Skin epidermis (tissue), 12 donors: ENCODE measurements around the gene RPS6KA4.
"Not testable (repeated sequence)": the region's sequence is repeated elsewhere in the genome, so short reads cannot be mapped to it uniquely, and the experiment has no call there.

ENCODE experiments used
- H3K27ac ChIP-seq, 21 experiments: fragments of 200-600 bp; sonication (generic) in 11 of 21; one replicate each; pipeline ENCODE4 v1.5.0; 2020; ENCODE audit warnings: mild to moderate bottlenecking in 3 of 21, inconsistent platforms in 2 of 21, moderate library complexity in 2 of 21
- H3K4me3 ChIP-seq, 7 experiments: fragments of 200-600 bp; sonication (generic) in 2 of 7; one replicate each; pipeline ENCODE4 v1.5.0; 2020; ENCODE audit warnings: inconsistent platforms in 2 of 7, mild to moderate bottlenecking in 2 of 7, moderate library complexity in 1 of 7

The RPS6KA4 gene

GRCh38 chr11:64323984-64324383, 35.0 kb upstream of the RPS6KA4 start:
- H3K4me3 ChIP-seq = not testable (repeated sequence)
- peak overlapping the region in 5 of 21 experiments; percentile 2 to 34 (median 25) for H3K27ac ChIP-seq

- Histone ChIP-seq H3K4me3 (no peak overlapping the region), H3K27ac (peak overlapping the region in 7 of 21 experiments; percentile 14 to 62 (median 35))
Measured at GRCh38 chr11:64324692-64325469, 34.1 kb upstream of the RPS6KA4 start.

GRCh38 chr11:64327375-64327774, 31.6 kb upstream of the RPS6KA4 start:
- H3K4me3 ChIP-seq = no peak overlapping the region

GRCh38 chr11:64327993-64328392, 31.0 kb upstream of the RPS6KA4 start:
- Histone ChIP-seq H3K27ac (no peak overlapping the region), H3K4me3 (no peak overlapping the region)

More at GRCh38 chr11:64327375-64327774, 31.6 kb upstream of the RPS6KA4 start:
- H3K27ac ChIP-seq = no peak overlapping the region

GRCh38 chr11:64330888-64331287, 28.1 kb upstream of the RPS6KA4 start:
- Histone ChIP-seq H3K4me3 (no peak overlapping the region), H3K27ac (no peak overlapping the region)

- no peak overlapping the region for H3K4me3 ChIP-seq
Measured at GRCh38 chr11:64331569-64332371, 27.2 kb upstream of the RPS6KA4 start.

GRCh38 chr11:64333556-64333955, 25.4 kb upstream of the RPS6KA4 start:
- Histone ChIP-seq H3K27ac (no peak overlapping the region), H3K4me3 (no peak overlapping the region)

More at GRCh38 chr11:64331569-64332371, 27.2 kb upstream of the RPS6KA4 start:
- peak overlapping the region in 11 of 21 experiments; percentile 9 to 65 (median 31) for H3K27ac ChIP-seq

GRCh38 chr11:64334764-64335735, 23.9 kb upstream of the RPS6KA4 start:
- Histone ChIP-seq H3K27ac (peak overlapping the region in 8 of 21 experiments; percentile 7 to 73 (median 48)), H3K4me3 (no peak overlapping the region)

GRCh38 chr11:64337538-64338249, 21.3 kb upstream of the RPS6KA4 start:
- no peak overlapping the region for H3K4me3 ChIP-seq
- no peak overlapping the region for H3K27ac ChIP-seq

GRCh38 chr11:64338716-64339115, 20.2 kb upstream of the RPS6KA4 start:
- peak overlapping the region in 3 of 21 experiments; percentile 63 to 89 (median 75) for H3K27ac ChIP-seq
- no peak overlapping the region for H3K4me3 ChIP-seq

GRCh38 chr11:64339286-64339685, 19.7 kb upstream of the RPS6KA4 start:
- H3K4me3 ChIP-seq = peak overlapping the region in 5 of 7 experiments; percentile 19 to 33 (median 30)
- H3K27ac ChIP-seq = peak overlapping the region in 12 of 21 experiments; percentile 36 to 89 (median 74)

GRCh38 chr11:64339754-64340408, 19.1 kb upstream of the RPS6KA4 start, which contains the start of gene CCDC88B:
Gene CCDC88B, plus strand, starts transcription at chr11:64340204. Its CDS starts 63 bp downstream, at chr11:64340267.
- Histone ChIP-seq H3K4me3 (peak within 1 kb of the TSS; percentile 19 to 33 (median 30)), H3K27ac (peak within 1 kb of the TSS in 18 of 21 experiments; percentile 24 to 89 (median 70))

- Histone ChIP-seq H3K27ac (peak overlapping the region in 16 of 21 experiments; percentile 24 to 89 (median 72)), H3K4me3 (peak overlapping the region; percentile 19 to 33 (median 30))
Measured at GRCh38 chr11:64340671-64341335, 18.2 kb upstream of the RPS6KA4 start.

- Histone ChIP-seq H3K27ac (peak overlapping the region in 4 of 21 experiments; percentile 38 to 77 (median 70)), H3K4me3 (no peak overlapping the region)
Measured at GRCh38 chr11:64341429-64341828, 17.5 kb upstream of the RPS6KA4 start.

GRCh38 chr11:64341851-64342791, 16.8 kb upstream of the RPS6KA4 start:
- peak overlapping the region in 5 of 7 experiments; percentile 5 to 32 (median 15) for H3K4me3 ChIP-seq
- peak overlapping the region; percentile 7 to 78 (median 55) for H3K27ac ChIP-seq
